H1 (cell line): ENCODE data around the gene PTBP3. TPM values are rescaled to one million over a fixed set of nuclear protein-coding genes. Genes with fewer than 3 reads are reported as not detected.

ENCODE experiments used
- CTCF ChIA-PET: fragments of 300-600 bp; sonication (Branson Sonifier 250); formaldehyde crosslinking; loops from one replicate; lab custom pipeline; 2021; ENCODE audit not compliant: partially characterized antibody; lab: Charles Lee
- POLR2A ChIA-PET: fragments of 300-600 bp; sonication (Branson Sonifier 250); formaldehyde crosslinking; loops from one replicate; lab custom pipeline; 2021; ENCODE audit warnings: inconsistent platforms; ENCODE audit not compliant: partially characterized antibody; lab: Charles Lee
- DNase-seq, 2 experiments: peaks; one replicate each; pipeline versions ENCODE4 v3.0.0 to v3.0.0-alpha.2; 2010 to 2022; ENCODE audit warnings: low spot score in 2 of 2, low read depth in 1 of 2, mixed read lengths in 1 of 2
- FAIRE-seq: peaks from 2 replicates; lab custom pipeline; 2011; peaks lifted over from hg19 to GRCh38; lab: Jason Lieb, UNC
- H2AFZ ChIP-seq: 2 replicates; pipeline ENCODE4 v1.8.1; 2012; ENCODE audit warnings: low read length, inconsistent platforms
- H2AK5ac ChIP-seq: 2 replicates; pipeline ENCODE4 v1.6.1; 2013; ENCODE audit warnings: low read depth, low read length
- H2BK120ac ChIP-seq: replicated peaks from 2 replicates; pipeline ENCODE3; 2013; ENCODE audit warnings: low read depth, low read length, inconsistent platforms
- H2BK12ac ChIP-seq: 2 replicates; pipeline ENCODE4 v1.6.1; 2013; ENCODE audit warnings: low read depth, low read length
- H2BK15ac ChIP-seq: 2 replicates; pipeline ENCODE4 v1.6.1; 2013; ENCODE audit warnings: low read length
- H2BK20ac ChIP-seq: 2 replicates; pipeline ENCODE4 v1.6.1; 2013; ENCODE audit warnings: low read length
- H2BK5ac ChIP-seq: 2 replicates; pipeline ENCODE4 v1.6.1; 2013; ENCODE audit warnings: low read depth, low read length
- H3K14ac ChIP-seq: 2 replicates; pipeline ENCODE4 v1.6.1; 2013; ENCODE audit warnings: inconsistent platforms; ENCODE audit not compliant: insufficient read length
- H3K18ac ChIP-seq: 2 replicates; pipeline ENCODE4 v1.6.1; 2013; ENCODE audit warnings: low read length; ENCODE audit errors: extremely low read depth
- H3K23ac ChIP-seq: 2 replicates; pipeline ENCODE4 v1.6.1; 2013; ENCODE audit warnings: inconsistent platforms; ENCODE audit not compliant: insufficient read length
- H3K23me2 ChIP-seq: 2 replicates; pipeline ENCODE4 v1.6.1; 2013; ENCODE audit warnings: low read depth, low read length
- H3K27ac ChIP-seq: 2 replicates; pipeline ENCODE4 v1.6.1; 2011; ENCODE audit warnings: low read depth, low read length, inconsistent platforms
- H3K27me3 ChIP-seq, 4 experiments: replicated peaks in 1 of 4; 1 replicate in 1 of 4; 2 replicates in 3 of 4; pipeline versions ENCODE4 v1.6.1 to v1.8.1; 2011 to 2013; ENCODE audit warnings: low read length in 3 of 4, mild to moderate bottlenecking in 3 of 4, inconsistent platforms in 2 of 4, mixed read lengths in 2 of 4, moderate library complexity in 1 of 4; ENCODE audit not compliant: control insufficient read depth in 3 of 4, insufficient read depth in 3 of 4; ENCODE audit errors: extremely low read depth in 1 of 4
- H3K36me3 ChIP-seq, 4 experiments: 2 replicates each; pipeline versions ENCODE4 v1.6.1 to v1.8.1; 2011 to 2013; ENCODE audit warnings: mild to moderate bottlenecking in 4 of 4, low read length in 3 of 4, moderate library complexity in 2 of 4, control low read depth in 1 of 4, inconsistent platforms in 1 of 4; ENCODE audit not compliant: insufficient read depth in 4 of 4, control insufficient read depth in 2 of 4
- H3K4ac ChIP-seq: replicated peaks from 2 replicates; pipeline ENCODE3; 2013; ENCODE audit warnings: low read length, low read depth, mixed read lengths, inconsistent platforms; ENCODE audit not compliant: insufficient read length
- H3K4me1 ChIP-seq, 4 experiments: replicated peaks in 1 of 4; 1 replicate in 1 of 4; 2 replicates in 3 of 4; pipeline versions ENCODE4 v1.6.1 to v1.8.1; 2011 to 2013; ENCODE audit warnings: low read length in 3 of 4, inconsistent platforms in 2 of 4, mixed read lengths in 1 of 4; ENCODE audit not compliant: insufficient read depth in 4 of 4, control insufficient read depth in 3 of 4
- H3K4me2 ChIP-seq, 2 experiments: 2 replicates each; pipeline versions ENCODE4 v1.6.1 to v1.8.1; 2011 to 2013; ENCODE audit warnings: low read depth in 2 of 2, low read length in 2 of 2, control low read depth in 1 of 2, inconsistent platforms in 1 of 2, mild to moderate bottlenecking in 1 of 2; ENCODE audit not compliant: insufficient read depth in 1 of 2
- H3K4me3 ChIP-seq, 4 experiments: fragments of 200-600, 300-600 bp in 1 of 4; sonication (generic), shearing (Covaris generic), sonication (Bioruptor Twin) in 1 of 4; 2 replicates each; pipeline versions ENCODE4 v1.5.1 to v1.8.1; 2011 to 2016; ENCODE audit warnings: low read length in 4 of 4, low read depth in 3 of 4, control low read depth in 2 of 4, inconsistent platforms in 2 of 4, mild to moderate bottlenecking in 2 of 4, mixed read lengths in 1 of 4, moderate library complexity in 1 of 4; ENCODE audit not compliant: insufficient read depth in 2 of 4; ENCODE audit errors: extremely low read depth in 1 of 4
- H3K56ac ChIP-seq: replicated peaks from 2 replicates; pipeline ENCODE3; 2013; ENCODE audit warnings: low read depth, mild to moderate bottlenecking, mixed read lengths, low read length, inconsistent platforms; ENCODE audit not compliant: insufficient read length
- H3K79me1 ChIP-seq: 2 replicates; pipeline ENCODE4 v1.6.1; 2013; ENCODE audit warnings: low read depth, low read length, control low read depth
- H3K79me2 ChIP-seq, 2 experiments: 2 replicates each; pipeline versions ENCODE4 v1.6.1 to v1.8.1; 2012 to 2013; ENCODE audit warnings: low read length in 2 of 2, mild to moderate bottlenecking in 2 of 2, inconsistent platforms in 1 of 2; ENCODE audit not compliant: insufficient read depth in 2 of 2, control insufficient read depth in 1 of 2
- H3K9ac ChIP-seq, 4 experiments: replicated peaks in 1 of 4; 1 replicate in 1 of 4; 2 replicates in 3 of 4; pipeline versions ENCODE4 v1.6.1 to v1.8.1; 2011 to 2013; ENCODE audit warnings: low read depth in 3 of 4, low read length in 3 of 4, control low read depth in 2 of 4, mild to moderate bottlenecking in 2 of 4, moderate library complexity in 2 of 4, inconsistent platforms in 1 of 4; ENCODE audit errors: extremely low read depth in 1 of 4
- H3K9me3 ChIP-seq, 2 experiments: 2 replicates each; pipeline versions ENCODE4 v1.6.1 to v1.8.1; 2012 to 2013; ENCODE audit warnings: mild to moderate bottlenecking in 2 of 2, moderate library complexity in 2 of 2, control low read depth in 1 of 2, inconsistent platforms in 1 of 2, low read depth in 1 of 2, low read length in 1 of 2, mixed read lengths in 1 of 2; ENCODE audit not compliant: insufficient read depth in 2 of 2
- H4K20me1 ChIP-seq, 2 experiments: replicated peaks in 1 of 2; 2 replicates each; pipeline versions ENCODE3 to v1.8.1; 2011 to 2013; ENCODE audit warnings: inconsistent platforms in 2 of 2, low read length in 2 of 2, mild to moderate bottlenecking in 1 of 2; ENCODE audit not compliant: insufficient read depth in 2 of 2, control insufficient read depth in 1 of 2
- H4K5ac ChIP-seq: 2 replicates; pipeline ENCODE4 v1.6.1; 2013; ENCODE audit warnings: low read length, low read depth, mixed read lengths, inconsistent platforms; ENCODE audit not compliant: insufficient read length
- H4K8ac ChIP-seq: 2 replicates; pipeline ENCODE4 v1.8.0; 2013; ENCODE audit warnings: mild to moderate bottlenecking, moderate library complexity, low read length, inconsistent platforms; ENCODE audit not compliant: insufficient read depth; ENCODE audit errors: extremely low read depth
- H4K91ac ChIP-seq: replicated peaks from 2 replicates; pipeline ENCODE3; 2013; ENCODE audit warnings: low read length, mixed read lengths, inconsistent platforms; ENCODE audit not compliant: insufficient read length
- ASH2L ChIP-seq: fragments of 200-600, 300-600 bp; sonication (generic); IDR thresholded peaks from one replicate; pipeline ENCODE4 v1.7.1; 2017; ENCODE audit warnings: low read length
- GABPA ChIP-seq: IDR thresholded peaks from 2 replicates; pipeline ENCODE4 v1.6.1; 2011; ENCODE audit warnings: mild to moderate bottlenecking, low read length, moderate library complexity, borderline replicate concordance; ENCODE audit not compliant: insufficient read depth
- HDAC6 ChIP-seq: IDR thresholded peaks from one replicate; pipeline ENCODE4 v1.7.1; 2012; ENCODE audit warnings: low read depth, mild to moderate bottlenecking, inconsistent platforms, low read length, moderate library complexity
- KDM4A ChIP-seq: IDR thresholded peaks from one replicate; pipeline ENCODE4 v1.7.1; 2012; ENCODE audit warnings: low read depth, mild to moderate bottlenecking, moderate library complexity, low read length, inconsistent platforms; ENCODE audit not compliant: severe bottlenecking
- PHF8 ChIP-seq: fragments of 200-600 bp; sonication (generic); conservative IDR thresholded peaks from 2 replicates; pipeline ENCODE4 v1.7.1; 2012; ENCODE audit warnings: low read depth, mild to moderate bottlenecking, inconsistent platforms, low read length, moderate library complexity
- POLR2A ChIP-seq, 2 experiments: IDR thresholded peaks; 1 replicate in 1 of 2; 2 replicates in 1 of 2; pipeline ENCODE4 v1.6.1; 2011; ENCODE audit warnings: low read depth in 2 of 2, low read length in 2 of 2, mild to moderate bottlenecking in 2 of 2; ENCODE audit errors: control extremely low read depth in 1 of 2
- SIRT6 ChIP-seq: IDR thresholded peaks from one replicate; pipeline ENCODE4 v1.7.1; 2012; ENCODE audit warnings: low read length, inconsistent platforms
- WGBS, 2 experiments: shearing (Covaris generic) in 1 of 2; methylation state at CpG; one replicate each; pipeline versions ENCODE4 v1.1.6 to v1.1.7; 2013 to 2015; ENCODE audit warnings: low lambda C conversion rate in 2 of 2, mixed read lengths in 2 of 2, inconsistent platforms in 1 of 2, low coverage in 1 of 2, missing lambda C conversion rate in 1 of 2; ENCODE audit not compliant: insufficient replicate concordance in 2 of 2, insufficient coverage in 1 of 2, insufficient read length in 1 of 2; ENCODE audit errors: extremely low coverage in 1 of 2, missing lambda C conversion rate in 1 of 2; 5-methylcytosine and 5-hydroxymethylcytosine counted together
- polyA plus RNA-seq, 7 experiments: library from polyadenylated mRNA; depleted of rRNA in 3 of 7; stranded (reverse) in 5 of 7; unstranded in 2 of 7; fragments of >200 nt in 5 of 7; fragments of 200-250 nt in 2 of 7; gene quantifications; 1 replicate in 5 of 7; 2 replicates in 1 of 7; 4 replicates in 1 of 7; pipeline versions ENCODE4 v1.2.1 to v1.2.3, GENCODE V29; 2011 to 2013; ENCODE audit warnings: missing spikeins in 2 of 7, mixed read lengths in 2 of 7
- total RNA-seq: library from RNA; stranded (reverse); fragmentation: NEBNext Ultra II Directional; extraction: Animal tissue kit (Norgen Biotek cat#: 25700); gene quantifications from 2 replicates; pipeline ENCODE4 v1.2.1, GENCODE V29; 2021

Gene PTBP3
- total and polyA plus RNA-seq, 2 of the 8 experiments (the other 6 are each of a cell fraction or from before 2014, with no cell fraction given): 51.0 to 124 TPM

DNA sequence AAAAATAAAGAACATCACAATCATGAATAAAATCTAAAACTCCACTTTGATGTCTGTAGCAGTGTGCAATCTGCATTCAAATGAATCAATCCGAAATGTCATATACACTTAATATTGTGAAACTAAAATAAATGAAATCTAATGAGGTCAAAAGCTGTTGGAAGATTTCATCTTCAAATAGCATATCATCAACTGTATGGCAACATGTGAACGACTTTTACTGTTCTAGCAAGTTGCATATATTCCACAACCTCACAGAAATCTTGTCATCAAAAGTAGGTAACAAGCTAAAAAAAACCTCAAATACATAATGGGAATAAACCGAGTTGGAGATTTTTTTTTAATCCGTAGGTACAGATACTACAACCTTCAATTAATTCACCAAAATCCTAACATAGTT is 1.2 kb downstream of the PTBP3 start:
- H3K9ac ChIP-seq: peak overlapping the region in 1 of 4 experiments; percentile 78; a peak in 1 of 7 replicates
- DNase-seq (no peak), FAIRE-seq (no peak)
- H4K20me1 ChIP-seq: peaks cover 0 to 4% of the 10 kb centered on the region in 2 experiments
- no peak overlapping the region for H3K4ac ChIP-seq
- no peak overlapping the region for H2BK20ac ChIP-seq
- H3K27me3 ChIP-seq: no peaks in the 10 kb centered on the region
- H2BK15ac ChIP-seq: no peak overlapping the region
- H3K9me3 ChIP-seq: no peaks in the 10 kb centered on the region
- H3K27ac ChIP-seq: no peak overlapping the region
- H3K4me2 ChIP-seq: peak overlapping the region; percentile 62
- peaks cover 2% of the 10 kb centered on the region; the same call in 1 of the 2 replicates for H3K23me2 ChIP-seq
- H4K91ac ChIP-seq: no peak overlapping the region
- TF ChIP-seq SIRT6 (no peak), GABPA (no peak), KDM4A (no peak), HDAC6 (no peak), ASH2L (no peak), POLR2A (IDR thresholded peaks at IDR 0.05; ENCODE audit: control extremely low read depth in 1 of 2, low read depth in 2 of 2, low read length in 2 of 2) (no peak), PHF8 (no peak)
- 7% methylated on average over 4 of the region's 4 CpGs; no CpG with 5 or more reads in 1 of the 2 experiments for WGBS, 2 experiments
- peak overlapping the region; percentile 79 to 94 (median 84) for H3K4me3 ChIP-seq
- no peak overlapping the region for H3K14ac ChIP-seq
- peaks cover 0 to 6% (median 0%) of the 10 kb centered on the region in 4 experiments; a peak in 3 of 7 replicates for H3K4me1 ChIP-seq
- no peak overlapping the region for H3K23ac ChIP-seq
- ChIA-PET POLR2A (no interaction called here), CTCF (interaction anchor here (0.9 to 1.8 kb wide), 9 partner anchors 9 to 253 kb away, joined by 3 to 7 read pairs (median 4); no protein-coding TSS in a partner anchor)
- H3K56ac ChIP-seq: peak overlapping the region; percentile 93
- H2BK120ac ChIP-seq: no peak overlapping the region
- H3K79me2 ChIP-seq: peaks cover 11 to 53% of the 10 kb centered on the region in 2 experiments
- no peak overlapping the region for H4K5ac ChIP-seq
- H4K8ac ChIP-seq: no peak overlapping the region
- H2BK12ac ChIP-seq: no peak overlapping the region
- H2BK5ac ChIP-seq: no peak overlapping the region
- H3K79me1 ChIP-seq: peaks cover 2% of the 10 kb centered on the region; the same call in 1 of the 2 replicates
- H3K36me3 ChIP-seq: no peaks in the 10 kb centered on the region
- no peak overlapping the region for H2AK5ac ChIP-seq
- no peak overlapping the region for H2AFZ ChIP-seq
- H3K18ac ChIP-seq: no peak overlapping the region
